Adipocyte (in vitro differentiated cells): ENCODE results near the gene EDAR.
A peak's percentile ranks its signal among the peaks of the same experiment; 100 is the strongest.

Source experiments
- DNase-seq: peaks from one replicate; pipeline ENCODE4 v3.0.0-alpha.2; 2015; ENCODE audit warnings: low read depth
- H3K27me3 ChIP-seq: replicated peaks from 2 replicates; pipeline ENCODE4 v1.7.0; 2013; ENCODE audit warnings: mild to moderate bottlenecking, low read length, moderate library complexity; ENCODE audit not compliant: control insufficient read depth, insufficient read depth
- H3K36me3 ChIP-seq: 2 replicates; pipeline ENCODE4 v1.7.0; 2013; ENCODE audit warnings: low read length, mild to moderate bottlenecking, moderate library complexity; ENCODE audit not compliant: control insufficient read depth, insufficient read depth, severe bottlenecking
- H3K4me1 ChIP-seq: 2 replicates; pipeline ENCODE4 v1.7.0; 2013; ENCODE audit warnings: mild to moderate bottlenecking, low read length, moderate library complexity; ENCODE audit not compliant: control insufficient read depth, insufficient read depth
- H3K4me3 ChIP-seq: 2 replicates; pipeline ENCODE4 v1.7.0; 2013; ENCODE audit warnings: mild to moderate bottlenecking, low read length, moderate library complexity
- H3K9ac ChIP-seq: 2 replicates; pipeline ENCODE4 v1.7.0; 2013; ENCODE audit warnings: mild to moderate bottlenecking, low read length, moderate library complexity
- H3K9me3 ChIP-seq: 2 replicates; pipeline ENCODE4 v1.7.0; 2013; ENCODE audit warnings: mild to moderate bottlenecking, low read length, moderate library complexity; ENCODE audit not compliant: control insufficient read depth

The EDAR gene

GRCh38 chr2:108979461-108979860, 9.6 kb downstream of the EDAR start:
- H3K36me3 ChIP-seq: no peaks in the 10 kb centered on the region
- peaks cover 4% of the 10 kb centered on the region for H3K9me3 ChIP-seq
- H3K27me3 ChIP-seq: peaks cover 73% of the 10 kb centered on the region
- no peak for DNase-seq
- H3K4me1 ChIP-seq: no peaks in the 10 kb centered on the region
- H3K4me3 ChIP-seq: no peak overlapping the region
- H3K9ac ChIP-seq: no peak overlapping the region

GRCh38 chr2:108978709-108979111, 10.3 kb downstream of the EDAR start:
- Histone ChIP-seq H3K27me3 (peaks cover 65% of the 10 kb centered on the region), H3K9me3 (peaks cover 4% of the 10 kb centered on the region), H3K4me1 (no peaks in the 10 kb centered on the region), H3K4me3 (no peak overlapping the region), H3K36me3 (no peaks in the 10 kb centered on the region), H3K9ac (no peak overlapping the region)
- peak; percentile 19 for DNase-seq

- Histone ChIP-seq H3K9ac (no peak overlapping the region), H3K4me1 (peaks cover 4% of the 10 kb centered on the region), H3K27me3 (peaks cover 36% of the 10 kb centered on the region), H3K9me3 (no peaks in the 10 kb centered on the region), H3K4me3 (no peak overlapping the region), H3K36me3 (no peaks in the 10 kb centered on the region)
- no peak for DNase-seq
Observed at GRCh38 chr2:108975613-108976435, 13.2 kb downstream of the EDAR start.

- no peak for DNase-seq
- H3K27me3 ChIP-seq: peaks cover 34% of the 10 kb centered on the region
Observed at GRCh38 chr2:108974674-108975073, 14.3 kb downstream of the EDAR start.

GRCh38 chr2:108972663-108973062, 16.4 kb downstream of the EDAR start:
- H3K27me3 ChIP-seq: peaks cover 33% of the 10 kb centered on the region
- H3K36me3 ChIP-seq: no peaks in the 10 kb centered on the region
- no peak overlapping the region for H3K9ac ChIP-seq
- no peaks in the 10 kb centered on the region for H3K9me3 ChIP-seq
- no peak for DNase-seq
- H3K4me1 ChIP-seq: peaks cover 4% of the 10 kb centered on the region
- no peak overlapping the region for H3K4me3 ChIP-seq

More at GRCh38 chr2:108974674-108975073, 14.3 kb downstream of the EDAR start:
- Histone ChIP-seq H3K4me1 (peaks cover 4% of the 10 kb centered on the region), H3K4me3 (no peak overlapping the region), H3K9me3 (no peaks in the 10 kb centered on the region), H3K36me3 (no peaks in the 10 kb centered on the region), H3K9ac (no peak overlapping the region)

- Histone ChIP-seq H3K27me3 (peaks cover 35% of the 10 kb centered on the region), H3K9me3 (no peaks in the 10 kb centered on the region), H3K4me3 (no peak overlapping the region), H3K4me1 (peaks cover 4% of the 10 kb centered on the region), H3K9ac (no peak overlapping the region), H3K36me3 (no peaks in the 10 kb centered on the region)
- DNase-seq: peak; percentile 56
Observed at GRCh38 chr2:108971661-108972566, 17.1 kb downstream of the EDAR start.

GRCh38 chr2:108970369-108970768, 18.7 kb downstream of the EDAR start:
- Histone ChIP-seq H3K4me3 (no peak overlapping the region), H3K4me1 (peaks cover 4% of the 10 kb centered on the region), H3K9ac (no peak overlapping the region), H3K27me3 (peaks cover 33% of the 10 kb centered on the region), H3K36me3 (no peaks in the 10 kb centered on the region), H3K9me3 (no peaks in the 10 kb centered on the region)
- DNase-seq: no peak

GRCh38 chr2:108969856-108970255, 19.2 kb downstream of the EDAR start:
- Histone ChIP-seq H3K9me3 (no peaks in the 10 kb centered on the region), H3K36me3 (no peaks in the 10 kb centered on the region), H3K9ac (no peak overlapping the region), H3K4me3 (no peak overlapping the region), H3K4me1 (peaks cover 4% of the 10 kb centered on the region), H3K27me3 (peaks cover 33% of the 10 kb centered on the region)
- no peak for DNase-seq

- peaks cover 36% of the 10 kb centered on the region for H3K27me3 ChIP-seq
- no peaks in the 10 kb centered on the region for H3K9me3 ChIP-seq
- H3K36me3 ChIP-seq: no peaks in the 10 kb centered on the region
- no peak overlapping the region for H3K9ac ChIP-seq
- H3K4me1 ChIP-seq: peaks cover 4% of the 10 kb centered on the region
- DNase-seq: no peak
- H3K4me3 ChIP-seq: no peak overlapping the region
Observed at GRCh38 chr2:108968619-108969018, 20.4 kb downstream of the EDAR start.

GRCh38 chr2:108967757-108968156, 21.3 kb downstream of the EDAR start:
- Histone ChIP-seq H3K36me3 (no peaks in the 10 kb centered on the region), H3K27me3 (peaks cover 44% of the 10 kb centered on the region), H3K4me3 (no peak overlapping the region), H3K9me3 (no peaks in the 10 kb centered on the region), H3K9ac (no peak overlapping the region), H3K4me1 (peaks cover 4% of the 10 kb centered on the region)
- DNase-seq: no peak

GRCh38 chr2:108965540-108966289, 23.3 kb downstream of the EDAR start:
- H3K27me3 ChIP-seq: peaks cover 52% of the 10 kb centered on the region

More at GRCh38 chr2:108965540-108966289, 23.3 kb downstream of the EDAR start:
- Histone ChIP-seq H3K9me3 (no peaks in the 10 kb centered on the region), H3K9ac (no peak overlapping the region), H3K4me1 (no peaks in the 10 kb centered on the region), H3K36me3 (no peaks in the 10 kb centered on the region), H3K4me3 (no peak overlapping the region)
- no peak for DNase-seq
